Skin of body (tissue), 2 donors: Measurements from ENCODE around the gene TES. TPM values are rescaled to one million over a fixed set of nuclear protein-coding genes. Genes with fewer than 3 reads are reported as not detected.
"Not testable (repeated sequence)": the region's sequence is repeated elsewhere in the genome, so short reads cannot be mapped to it uniquely, and the experiment has no call there.

Experiments used
- DNase-seq: peaks from one replicate; lab custom pipeline; 2025; lab: John Stamatoyannopoulos, UW
- total RNA-seq: library from RNA; depleted of rRNA; stranded (reverse); fragments of >200 nt; gene quantifications from one replicate; pipeline ENCODE4 v1.2.3, GENCODE V29; 2014

TES gene
- total RNA-seq, result 52.0 TPM

- DNase-seq, result peak; percentile 10
Measured at GRCh38 chr7:116210345-116211005, at the start of gene TES. TSS of gene TES (plus strand) at chr7:116210539. CDS start at chr7:116210708, 169 bp downstream.

- DNase-seq, result no peak
Measured at GRCh38 chr7:116161728-116162127, 48.6 kb upstream of the TES start.

GRCh38 chr7:116162254-116162653 lies 48.1 kb upstream of the TES start:
- no peak for DNase-seq

- no peak for DNase-seq
Measured at GRCh38 chr7:116162992-116163391, 47.3 kb upstream of the TES start.

- peak; percentile 61 for DNase-seq
Measured at GRCh38 chr7:116164552-116165306, 45.6 kb upstream of the TES start.

- DNase-seq, result no peak
Measured at GRCh38 chr7:116165717-116166116, 44.6 kb upstream of the TES start.

- no peak for DNase-seq
Measured at GRCh38 chr7:116166156-116166555, 44.2 kb upstream of the TES start.

- DNase-seq, result no peak
Measured at GRCh38 chr7:116167177-116167576, 43.2 kb upstream of the TES start.

GRCh38 chr7:116169060-116169459 lies 41.3 kb upstream of the TES start:
- no peak for DNase-seq

- no peak for DNase-seq
Measured at GRCh38 chr7:116170180-116170579, 40.2 kb upstream of the TES start.

- DNase-seq, result no peak
Measured at GRCh38 chr7:116171094-116171493, 39.2 kb upstream of the TES start.

- DNase-seq, result no peak
Measured at GRCh38 chr7:116172353-116172752, 38.0 kb upstream of the TES start.

GRCh38 chr7:116173051-116174028 lies 37.0 kb upstream of the TES start:
- peak; percentile 62 for DNase-seq

- DNase-seq, result not testable (repeated sequence)
Measured at GRCh38 chr7:116175095-116175494, 35.2 kb upstream of the TES start.

- no peak for DNase-seq
Measured at GRCh38 chr7:116176226-116176625, 34.1 kb upstream of the TES start.

- DNase-seq, result no peak
Measured at GRCh38 chr7:116177009-116177408, 33.3 kb upstream of the TES start.

- DNase-seq, result peak; percentile 63
Measured at GRCh38 chr7:116180302-116180701, 30.0 kb upstream of the TES start.

- DNase-seq, result no peak
Measured at GRCh38 chr7:116182023-116182422, 28.3 kb upstream of the TES start.

GRCh38 chr7:116185450-116185849 lies 24.9 kb upstream of the TES start:
- DNase-seq, result no peak

GRCh38 chr7:116185956-116186355 lies 24.4 kb upstream of the TES start:
- no peak for DNase-seq

GRCh38 chr7:116187400-116187799 lies 22.9 kb upstream of the TES start:
- no peak for DNase-seq
